Measurements from ENCODE around the gene AAMDC.
"Not testable (repeated sequence)": the region's sequence is repeated elsewhere in the genome, so short reads cannot be mapped to it uniquely, and the experiment has no call there.

Gene AAMDC

GRCh38 chr11:77894949-77895348, 74.0 kb downstream of the AAMDC start:
- H3K4me3 ChIP-seq (ENCODE audit: control insufficient read depth, low read depth, low read length); DNase-seq (ENCODE audit: low read depth): not testable (repeated sequence)

GRCh38 chr11:77908835-77909234, 87.9 kb downstream of the AAMDC start:
- no peak for TF ChIP-seq CTCF (IDR thresholded peaks at IDR 0.05; ENCODE audit: control insufficient read depth, insufficient read depth, low read depth, low read length, missing control alignments)
- DNase-seq (ENCODE audit: low read depth), result no peak
- no peak overlapping the region for H3K4me3 ChIP-seq (ENCODE audit: control insufficient read depth, low read depth, low read length)

DNA sequence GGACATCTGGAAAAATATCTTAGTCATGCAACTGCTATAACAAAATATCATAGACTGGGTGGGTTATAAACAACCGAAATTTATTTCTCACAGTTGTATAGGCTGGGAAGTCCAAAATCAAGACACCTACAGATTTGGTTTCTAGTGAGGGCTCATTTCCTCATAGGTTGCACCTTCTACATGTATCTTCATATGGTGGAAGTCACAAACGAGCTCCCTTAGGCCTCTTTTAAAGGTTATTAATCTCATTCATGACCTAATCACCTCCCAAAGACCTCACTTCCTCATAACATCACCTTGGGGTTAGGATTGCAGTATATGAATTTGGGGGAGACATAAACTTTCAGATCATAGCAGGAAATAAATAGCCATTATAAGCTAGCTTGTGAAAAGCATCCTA, 88.3 kb downstream of the AAMDC start:
- H3K4me3 ChIP-seq (ENCODE audit: control insufficient read depth, low read depth, low read length), result no peak overlapping the region
- DNase-seq (ENCODE audit: low read depth), result no peak
- no peak for TF ChIP-seq CTCF (IDR thresholded peaks at IDR 0.05; ENCODE audit: control insufficient read depth, insufficient read depth, low read depth, low read length, missing control alignments)

GRCh38 chr11:77910828-77911227, 89.9 kb downstream of the AAMDC start:
- DNase-seq (ENCODE audit: low read depth); H3K4me3 ChIP-seq (ENCODE audit: control insufficient read depth, low read depth, low read length): not testable (repeated sequence)

DNA sequence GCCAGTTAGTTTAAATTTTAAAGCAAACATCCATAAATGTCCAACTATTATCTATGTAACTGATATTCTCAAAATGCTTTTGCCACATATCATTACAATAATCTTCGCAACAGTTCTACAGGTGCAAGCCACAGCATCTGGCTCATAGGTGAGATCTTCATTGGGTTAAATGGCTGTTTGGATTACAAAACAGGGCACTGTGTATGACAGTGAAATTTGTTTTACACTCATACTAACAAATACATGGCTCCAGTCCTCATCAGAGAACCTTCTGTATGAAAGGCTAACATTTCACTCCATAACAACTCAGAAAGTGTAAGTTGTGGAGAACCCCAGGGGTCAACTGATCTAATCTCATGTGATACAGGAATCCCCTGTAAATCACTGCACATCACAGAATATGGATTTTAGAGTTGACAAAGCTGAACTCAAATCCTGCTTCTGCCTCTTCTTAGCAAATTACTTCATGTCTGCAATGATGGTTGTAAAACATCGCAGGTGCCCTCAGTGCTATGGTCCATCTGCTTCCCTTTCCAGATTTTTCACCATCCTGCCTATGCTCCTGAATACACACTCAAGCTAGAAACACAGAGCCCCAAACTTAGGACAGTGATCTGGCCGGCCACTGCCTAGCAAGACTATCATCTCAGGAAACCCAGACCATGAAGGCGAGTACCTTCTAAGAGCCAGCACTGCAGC, 92.8 kb downstream of the AAMDC start:
- not testable (repeated sequence) for H3K4me3 ChIP-seq (ENCODE audit: control insufficient read depth, low read depth, low read length); DNase-seq (ENCODE audit: low read depth)

- not testable (repeated sequence) for H3K4me3 ChIP-seq (ENCODE audit: control insufficient read depth, low read depth, low read length)
- DNase-seq (ENCODE audit: low read depth), result peak; percentile 37
Measured at GRCh38 chr11:77914307-77914791, 93.4 kb downstream of the AAMDC start.

GRCh38 chr11:77917713-77918112, 96.8 kb downstream of the AAMDC start:
- DNase-seq (ENCODE audit: low read depth); H3K4me3 ChIP-seq (ENCODE audit: control insufficient read depth, low read depth, low read length): not testable (repeated sequence)

All from AG09309 (cell line).